Fibroblast of lung (primary cell): Measurements from ENCODE around the gene CD247. TPM values are rescaled to one million over a fixed set of nuclear protein-coding genes. Genes with fewer than 3 reads are reported as not detected.

Source experiments
- DNase-seq, 2 donors: peaks; one replicate each; pipeline versions ENCODE4 v3.0.0 to v3.0.0-alpha.2; 2010; ENCODE audit warnings: low read depth in 2 of 2
- H2AFZ ChIP-seq: 2 replicates; pipeline ENCODE4 v1.5.1; 2012; ENCODE audit warnings: low read length, control low read depth, inconsistent platforms
- H3K27ac ChIP-seq: 2 replicates; pipeline ENCODE4 v1.5.1; 2011; ENCODE audit warnings: low read length, control low read depth; ENCODE audit not compliant: insufficient read depth
- H3K27me3 ChIP-seq: 2 replicates; pipeline ENCODE4 v1.5.1; 2011; ENCODE audit warnings: mild to moderate bottlenecking, low read length; ENCODE audit not compliant: control insufficient read depth, insufficient read depth
- H3K36me3 ChIP-seq: 2 replicates; pipeline ENCODE4 v1.5.1; 2011; ENCODE audit warnings: low read length; ENCODE audit not compliant: control insufficient read depth, insufficient read depth
- H3K4me1 ChIP-seq: 2 replicates; pipeline ENCODE4 v1.5.1; 2011; ENCODE audit warnings: low read length; ENCODE audit not compliant: control insufficient read depth, insufficient read depth; ENCODE audit errors: extremely low read depth
- H3K4me2 ChIP-seq: 2 replicates; pipeline ENCODE4 v1.5.1; 2011; ENCODE audit warnings: low read length, control low read depth; ENCODE audit not compliant: insufficient read depth; ENCODE audit errors: extremely low read depth
- H3K4me3 ChIP-seq, 4 experiments: fragments of 200-600 bp in 1 of 4; sonication (generic) in 1 of 4; replicated peaks in 1 of 4; 2 replicates each; pipeline ENCODE4 v1.5.1; 2011 to 2016; ENCODE audit warnings: low read length in 4 of 4, low read depth in 3 of 4, mild to moderate bottlenecking in 3 of 4, control low read depth in 2 of 4, inconsistent platforms in 1 of 4, mixed read lengths in 1 of 4; ENCODE audit not compliant: insufficient read depth in 1 of 4; ENCODE audit errors: control extremely low read depth in 1 of 4
- H3K79me2 ChIP-seq: 2 replicates; pipeline ENCODE4 v1.5.1; 2012; ENCODE audit warnings: mild to moderate bottlenecking, low read length, inconsistent platforms; ENCODE audit not compliant: control insufficient read depth, insufficient read depth
- H3K9ac ChIP-seq: 2 replicates; pipeline ENCODE4 v1.5.1; 2011; ENCODE audit warnings: mild to moderate bottlenecking, low read length, control low read depth; ENCODE audit not compliant: insufficient read depth
- H3K9me3 ChIP-seq: 2 replicates; pipeline ENCODE4 v1.5.1; 2012; ENCODE audit warnings: low read depth, low read length; ENCODE audit not compliant: control insufficient read depth, insufficient read depth
- H4K20me1 ChIP-seq: 2 replicates; pipeline ENCODE4 v1.5.1; 2011; ENCODE audit warnings: low read length; ENCODE audit not compliant: control insufficient read depth, insufficient read depth; ENCODE audit errors: extremely low read depth
- EZH2 ChIP-seq: IDR thresholded peaks from 2 replicates; pipeline ENCODE4 v1.5.1; 2012; ENCODE audit warnings: low read length, control low read depth, mild to moderate bottlenecking; ENCODE audit errors: missing control alignments
- polyA plus RNA-seq, 2 donors: library from polyadenylated mRNA; depleted of rRNA in 1 of 2; stranded (reverse) in 1 of 2; unstranded in 1 of 2; fragments of >200 nt; gene quantifications; 2 replicates each; pipeline ENCODE4 v1.2.1, GENCODE V29; 2011 to 2012; ENCODE audit warnings: missing spikeins in 1 of 2
- total RNA-seq: library from RNA; depleted of rRNA; stranded (reverse); fragments of >200 nt; gene quantifications from 2 replicates; pipeline ENCODE4 v1.2.1, GENCODE V29; 2014
- TF ChIP-seq, protein P1 (sequence below), 2 donors: IDR thresholded peaks in 1 of 2; conservative IDR thresholded peaks in 1 of 2; 1 replicate in 1 of 2; 2 replicates in 1 of 2; pipeline ENCODE4 v1.5.1; 2011 to 2012; ENCODE audit warnings: low read length in 2 of 2, control low read depth in 1 of 2, inconsistent platforms in 1 of 2, low read depth in 1 of 2, mild to moderate bottlenecking in 1 of 2

The CD247 gene
- total and polyA plus RNA-seq, 2 donors (not counting 1 experiment from before 2014, with no cell fraction given) = not detected

DNA sequence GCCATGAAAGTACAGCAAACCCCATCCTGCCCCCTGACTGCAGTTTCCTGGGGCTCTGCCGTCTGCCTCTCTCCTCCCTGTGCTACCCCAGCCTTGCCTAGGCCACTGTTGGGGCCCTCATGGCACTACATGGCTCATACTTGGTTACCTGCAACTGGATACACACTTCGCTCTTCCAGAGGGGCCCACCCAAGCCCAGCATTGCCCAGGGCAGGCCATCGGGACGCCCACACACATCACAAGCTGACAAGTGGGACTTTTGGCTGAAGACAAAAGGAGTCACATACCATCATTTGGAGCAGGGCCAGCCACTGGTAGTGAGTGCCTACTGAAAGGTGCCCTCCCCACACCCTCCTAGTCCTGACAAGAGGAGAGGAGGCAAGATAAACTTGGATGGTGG, 82.8 kb downstream of the CD247 start:
- H4K20me1 ChIP-seq = no peaks in the 10 kb centered on the region
- no peak for DNase-seq
- H3K4me1 ChIP-seq = no peaks in the 10 kb centered on the region
- no peaks in the 10 kb centered on the region for H3K36me3 ChIP-seq
- H3K4me3 ChIP-seq = no peak overlapping the region
- H3K27ac ChIP-seq = no peak overlapping the region
- no peak overlapping the region for H3K4me2 ChIP-seq
- TF ChIP-seq, protein P1, sequence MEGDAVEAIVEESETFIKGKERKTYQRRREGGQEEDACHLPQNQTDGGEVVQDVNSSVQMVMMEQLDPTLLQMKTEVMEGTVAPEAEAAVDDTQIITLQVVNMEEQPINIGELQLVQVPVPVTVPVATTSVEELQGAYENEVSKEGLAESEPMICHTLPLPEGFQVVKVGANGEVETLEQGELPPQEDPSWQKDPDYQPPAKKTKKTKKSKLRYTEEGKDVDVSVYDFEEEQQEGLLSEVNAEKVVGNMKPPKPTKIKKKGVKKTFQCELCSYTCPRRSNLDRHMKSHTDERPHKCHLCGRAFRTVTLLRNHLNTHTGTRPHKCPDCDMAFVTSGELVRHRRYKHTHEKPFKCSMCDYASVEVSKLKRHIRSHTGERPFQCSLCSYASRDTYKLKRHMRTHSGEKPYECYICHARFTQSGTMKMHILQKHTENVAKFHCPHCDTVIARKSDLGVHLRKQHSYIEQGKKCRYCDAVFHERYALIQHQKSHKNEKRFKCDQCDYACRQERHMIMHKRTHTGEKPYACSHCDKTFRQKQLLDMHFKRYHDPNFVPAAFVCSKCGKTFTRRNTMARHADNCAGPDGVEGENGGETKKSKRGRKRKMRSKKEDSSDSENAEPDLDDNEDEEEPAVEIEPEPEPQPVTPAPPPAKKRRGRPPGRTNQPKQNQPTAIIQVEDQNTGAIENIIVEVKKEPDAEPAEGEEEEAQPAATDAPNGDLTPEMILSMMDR (conservative IDR thresholded peaks at IDR 0.05 in 1 of 2, IDR thresholded peaks at IDR 0.05 in 1 of 2; ENCODE audit: low read depth in 1 of 2, low read length in 2 of 2) = no peak
- no peak for TF ChIP-seq EZH2
- no peaks in the 10 kb centered on the region for H3K79me2 ChIP-seq
- no peak overlapping the region for H3K9ac ChIP-seq
- no peaks in the 10 kb centered on the region for H3K27me3 ChIP-seq
- no peak overlapping the region for H2AFZ ChIP-seq
- H3K9me3 ChIP-seq = no peaks in the 10 kb centered on the region

DNA sequence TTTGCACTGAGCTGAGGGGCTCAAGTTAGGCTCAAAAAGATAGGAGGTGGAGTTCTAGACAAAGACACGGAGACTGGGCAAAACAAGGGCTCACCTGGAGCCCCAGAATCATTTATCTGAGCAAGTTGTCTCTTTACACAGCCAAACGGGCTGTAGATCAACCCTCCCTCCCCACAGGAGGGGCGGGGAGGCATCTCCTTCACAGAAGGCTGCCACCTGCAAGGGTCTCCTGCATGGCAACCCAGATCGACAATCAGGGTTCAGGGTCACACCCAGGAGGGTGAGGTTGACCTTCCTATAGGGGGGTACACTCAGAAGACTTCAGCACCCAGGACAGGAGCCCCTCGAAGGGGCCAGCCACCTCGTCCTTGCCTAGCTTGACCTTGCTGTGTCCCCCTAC, 84.0 kb downstream of the CD247 start:
- no peaks in the 10 kb centered on the region for H3K27me3 ChIP-seq
- no peak overlapping the region for H2AFZ ChIP-seq
- no peak overlapping the region for H3K4me2 ChIP-seq
- TF ChIP-seq, protein P1 (conservative IDR thresholded peaks at IDR 0.05 in 1 of 2, IDR thresholded peaks at IDR 0.05 in 1 of 2; ENCODE audit: low read depth in 1 of 2, low read length in 2 of 2) = no peak
- TF ChIP-seq EZH2 = no peak
- no peaks in the 10 kb centered on the region for H3K79me2 ChIP-seq
- H3K9ac ChIP-seq = no peak overlapping the region
- no peaks in the 10 kb centered on the region for H3K9me3 ChIP-seq
- H3K4me1 ChIP-seq = no peaks in the 10 kb centered on the region
- no peaks in the 10 kb centered on the region for H4K20me1 ChIP-seq
- H3K4me3 ChIP-seq = no peak overlapping the region
- no peaks in the 10 kb centered on the region for H3K36me3 ChIP-seq
- no peak for DNase-seq
- no peak overlapping the region for H3K27ac ChIP-seq

DNA sequence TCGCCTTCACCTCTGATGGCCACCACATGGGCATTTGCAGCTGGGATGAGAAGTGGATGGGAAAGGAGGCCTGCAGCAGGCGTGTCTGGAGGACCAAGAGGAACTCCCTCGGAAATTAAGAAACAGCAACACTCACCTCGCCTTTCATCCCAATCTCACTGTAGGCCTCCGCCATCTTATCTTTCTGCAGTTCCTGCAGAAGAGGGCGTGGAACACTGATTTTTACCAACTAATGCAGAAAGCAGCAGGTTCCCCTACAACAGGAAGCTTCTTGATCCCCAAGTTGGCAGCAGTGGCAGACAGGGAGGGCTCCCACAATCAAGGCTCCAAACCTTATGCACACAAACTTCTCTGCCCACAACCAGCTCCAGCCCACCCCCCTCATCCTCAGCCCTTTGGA, 84.4 kb downstream of the CD247 start:
- no peaks in the 10 kb centered on the region for H3K9me3 ChIP-seq
- H3K36me3 ChIP-seq = no peaks in the 10 kb centered on the region
- no peak overlapping the region for H3K27ac ChIP-seq
- H3K4me2 ChIP-seq = no peak overlapping the region
- H3K9ac ChIP-seq = no peak overlapping the region
- H4K20me1 ChIP-seq = no peaks in the 10 kb centered on the region
- TF ChIP-seq EZH2 = no peak
- TF ChIP-seq, protein P1 (conservative IDR thresholded peaks at IDR 0.05 in 1 of 2, IDR thresholded peaks at IDR 0.05 in 1 of 2; ENCODE audit: low read depth in 1 of 2, low read length in 2 of 2) = no peak
- H3K27me3 ChIP-seq = no peaks in the 10 kb centered on the region
- H3K4me1 ChIP-seq = no peaks in the 10 kb centered on the region
- H2AFZ ChIP-seq = no peak overlapping the region
- H3K4me3 ChIP-seq = no peak overlapping the region
- no peaks in the 10 kb centered on the region for H3K79me2 ChIP-seq
- no peak for DNase-seq
